ENCODE data around the gene KRT84.

DNA sequence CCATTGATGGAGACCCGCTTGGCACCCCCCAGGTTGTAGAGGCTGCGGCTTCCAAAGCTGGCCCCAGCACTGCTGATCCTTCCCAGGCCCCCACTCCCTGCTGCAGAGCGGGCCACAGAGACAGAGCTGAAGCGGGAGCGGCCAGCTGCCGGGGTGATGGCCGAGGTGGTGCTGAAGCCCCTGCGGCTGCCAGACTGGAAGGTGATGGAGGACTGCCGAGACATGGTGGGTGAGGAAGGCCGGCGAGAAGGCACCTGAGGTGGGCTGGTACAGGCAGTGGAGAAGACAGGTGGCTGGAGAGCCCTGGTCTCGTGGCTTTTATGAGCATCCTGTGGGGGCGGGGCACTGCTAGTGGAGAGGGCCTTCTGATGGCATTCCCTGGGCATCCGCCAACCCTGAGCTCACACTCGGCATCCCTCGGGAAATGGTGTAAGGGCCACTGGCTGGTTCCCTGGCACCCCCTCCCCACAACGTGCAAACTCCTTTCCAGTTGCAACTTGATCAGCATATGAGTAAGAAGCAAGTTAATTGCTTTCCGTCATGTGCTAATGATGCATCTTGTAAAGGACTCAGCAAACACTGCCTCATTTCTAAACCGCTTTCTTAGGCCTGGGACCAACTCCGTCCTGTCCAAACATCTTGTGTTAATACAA is 48.8 kb upstream of the KRT84 start, which contains the start of gene KRT75:
- TF ChIP-seq YY1 (IDR thresholded peaks at IDR 0.05; ENCODE audit: insufficient read depth, insufficient read length) (no peak), ZNF274 (IDR thresholded peaks at IDR 0.05; ENCODE audit: low read depth, low read length) (no peak)
